HPDE6-E6E7 (cell line): Measurements from ENCODE around the gene AXL.
A peak's percentile ranks its signal among the peaks of the same experiment; 100 is the strongest.
"Not testable (repeated sequence)": the region's sequence is repeated elsewhere in the genome, so short reads cannot be mapped to it uniquely, and the experiment has no call there.

ENCODE experiments used
- DNase-seq: peaks from one replicate; pipeline ENCODE4 v3.0.0; 2011; ENCODE audit warnings: missing footprints; ENCODE audit errors: extremely low spot score

The AXL gene

DNA sequence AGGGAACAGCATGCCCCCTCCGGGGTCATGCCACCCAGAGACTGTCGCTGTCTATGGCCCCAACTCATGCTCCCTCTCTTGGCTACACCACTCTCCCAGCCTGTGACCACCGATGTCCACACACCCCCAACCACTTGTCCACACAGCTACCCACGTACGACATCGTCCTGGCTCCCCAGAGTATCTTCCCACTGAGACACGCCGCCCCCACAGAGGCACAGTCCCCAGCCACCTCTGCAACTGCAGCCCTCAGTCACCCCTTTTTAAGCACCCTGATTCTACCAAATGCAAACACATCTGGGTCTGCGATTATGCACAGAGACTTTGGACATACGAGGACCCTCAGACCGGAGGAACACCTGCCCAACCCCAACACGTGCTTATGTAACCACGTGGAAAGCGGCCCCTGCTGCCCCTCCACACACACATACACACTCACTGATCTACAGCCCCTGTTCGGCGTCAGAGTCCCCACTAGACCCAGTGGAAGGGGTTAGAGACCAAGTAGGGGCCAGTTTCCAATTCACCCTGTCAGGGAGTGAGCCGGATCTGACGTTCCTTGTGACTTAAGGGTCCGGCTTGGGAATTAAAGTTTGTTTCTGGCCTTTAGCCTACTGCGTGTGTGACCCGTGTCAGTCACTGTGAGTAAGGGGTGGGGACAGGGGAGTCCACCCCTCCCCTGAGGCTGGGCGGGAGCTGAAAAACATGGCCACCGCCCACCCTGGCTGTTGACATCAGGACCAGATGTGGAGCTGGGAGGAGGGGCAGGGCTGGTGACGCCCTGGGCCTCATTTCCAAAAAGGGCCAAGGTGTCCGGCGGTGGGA, 11.9 kb upstream of the AXL start:
- no peak for DNase-seq

DNA sequence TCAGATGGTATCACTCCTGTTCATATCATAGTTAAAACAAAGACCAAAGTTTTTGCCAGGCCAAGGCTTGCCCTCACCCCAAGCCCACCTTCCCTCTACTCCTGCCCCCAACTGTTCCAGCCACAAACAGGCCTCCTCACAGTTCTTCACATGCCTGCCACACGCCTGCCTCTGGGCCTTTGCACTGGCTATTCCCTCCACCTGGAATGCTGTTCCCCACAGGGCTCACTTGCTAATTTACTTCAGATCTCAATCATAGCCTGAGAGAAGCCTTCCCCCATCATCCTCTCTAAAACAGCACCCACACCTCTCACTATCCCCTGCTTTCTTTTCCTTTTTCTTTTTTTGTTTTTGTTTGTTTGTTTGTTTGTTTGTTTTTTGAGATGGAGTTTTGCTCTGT, 4.9 kb upstream of the AXL start:
- no peak for DNase-seq

DNA sequence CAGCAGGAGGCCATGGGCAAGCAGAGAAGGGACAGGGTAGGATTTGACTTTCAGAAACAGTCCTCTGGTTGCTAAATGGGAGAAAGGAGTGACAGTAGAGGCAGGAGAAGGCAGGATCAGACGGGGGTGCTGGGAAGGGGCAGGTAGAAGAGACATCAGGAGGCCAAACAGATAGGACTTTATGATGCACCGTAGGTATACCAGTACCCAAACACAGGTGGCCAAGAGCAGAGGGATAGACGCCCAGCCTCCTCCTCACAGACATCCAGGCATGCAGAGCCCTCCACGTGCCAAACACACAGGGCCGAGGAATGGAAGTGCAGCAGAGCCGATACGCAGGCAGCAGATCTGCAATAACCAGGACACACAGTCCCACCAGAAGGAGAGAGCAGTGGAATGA, 1.3 kb upstream of the AXL start:
- no peak for DNase-seq

DNA sequence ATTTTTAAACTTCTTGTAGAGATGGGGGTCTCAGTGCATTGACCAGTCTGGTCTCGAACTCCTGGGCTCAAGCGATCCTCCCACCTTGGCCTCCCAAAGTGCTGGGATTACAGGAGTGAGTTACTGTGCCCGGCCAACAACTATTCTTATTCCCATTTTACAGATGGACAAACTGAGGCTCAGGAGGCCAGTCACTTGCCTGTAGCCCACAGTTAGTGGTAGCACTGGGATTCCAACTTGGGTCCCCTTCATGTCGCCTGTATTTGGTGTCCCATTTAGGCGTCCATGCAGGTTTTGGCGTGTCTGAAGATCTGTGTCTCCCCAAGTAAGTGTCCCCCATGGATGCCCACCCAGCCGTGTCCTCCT, 791 bp upstream of the AXL start:
- DNase-seq: no peak

DNA sequence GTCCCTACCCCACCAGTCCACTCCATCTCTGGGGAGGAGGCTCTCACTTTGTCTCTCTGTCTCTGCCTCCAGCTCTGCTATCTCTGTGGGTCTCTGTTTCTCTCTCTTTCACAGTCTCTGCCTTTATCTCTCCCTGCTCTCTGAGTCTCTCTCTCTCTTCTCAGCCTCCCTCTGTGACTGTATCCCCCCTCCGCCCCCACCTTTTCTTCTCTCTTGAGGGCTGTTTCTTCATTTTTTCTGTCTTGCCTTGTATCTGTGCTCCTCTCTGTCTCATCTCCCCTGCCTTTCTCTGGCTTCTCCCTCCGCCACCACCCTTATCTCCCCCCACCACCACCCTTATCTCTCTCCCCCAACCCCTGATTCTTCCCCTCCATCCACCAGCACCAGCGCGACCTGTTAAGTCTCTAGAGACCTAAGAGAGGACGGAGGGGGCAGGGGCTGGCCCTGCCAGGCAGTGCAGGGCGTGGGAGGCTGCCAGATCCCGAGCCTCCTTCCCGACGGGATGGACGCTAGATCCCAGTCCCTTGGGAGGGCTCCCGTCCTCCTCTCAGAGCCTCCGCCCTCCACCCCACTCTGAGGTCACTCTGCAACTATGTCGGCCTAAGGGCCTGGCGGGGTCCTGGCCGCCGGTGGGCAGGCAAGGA, 1.0 kb downstream of the AXL start:
- no peak for DNase-seq

DNA sequence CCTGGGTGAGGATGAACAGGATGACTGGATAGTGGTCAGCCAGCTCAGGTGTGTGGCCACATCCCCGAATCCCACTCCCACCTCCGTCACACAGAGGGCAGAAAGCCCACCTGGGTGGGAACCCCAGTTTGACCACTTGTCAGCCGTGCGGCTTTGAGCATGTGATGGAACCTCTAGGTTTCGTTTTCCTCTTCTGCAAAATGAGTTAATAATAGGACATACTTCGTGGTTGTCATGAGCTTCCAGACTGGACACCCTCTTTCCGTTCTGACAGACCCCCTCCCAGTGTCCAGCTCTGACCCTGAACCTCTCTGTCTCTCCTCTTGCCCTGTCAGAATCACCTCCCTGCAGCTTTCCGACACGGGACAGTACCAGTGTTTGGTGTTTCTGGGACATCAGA, 1.8 kb downstream of the AXL start:
- no peak for DNase-seq

DNA sequence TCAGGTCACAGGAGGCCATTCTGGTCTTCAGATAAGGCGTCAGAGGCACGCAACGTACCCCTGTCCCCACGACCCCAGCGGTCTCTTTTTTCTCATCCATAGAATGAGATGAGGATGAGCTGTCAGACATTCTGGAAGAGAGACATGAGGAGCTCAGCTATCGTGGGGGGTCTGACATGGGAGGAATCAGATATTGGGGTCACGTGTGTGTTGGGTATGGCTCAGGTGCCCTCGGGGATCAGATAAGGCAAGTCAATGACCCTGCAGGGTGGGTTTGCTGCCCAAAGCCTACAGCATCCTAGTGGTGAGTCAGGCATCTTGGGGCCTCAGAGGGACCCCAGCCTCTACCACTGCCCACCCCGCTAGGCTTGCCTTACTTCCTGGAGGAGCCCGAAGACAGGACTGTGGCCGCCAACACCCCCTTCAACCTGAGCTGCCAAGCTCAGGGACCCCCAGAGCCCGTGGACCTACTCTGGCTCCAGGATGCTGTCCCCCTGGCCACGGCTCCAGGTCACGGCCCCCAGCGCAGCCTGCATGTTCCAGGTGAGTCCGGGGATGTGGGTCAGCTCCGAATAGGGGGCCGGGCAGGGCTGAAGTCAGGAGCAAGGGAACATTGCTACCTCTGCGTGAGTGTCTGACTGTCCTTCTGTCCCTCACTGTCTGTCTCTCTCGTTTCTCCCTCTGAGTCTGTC, 2.6 kb downstream of the AXL start:
- DNase-seq: no peak

DNA sequence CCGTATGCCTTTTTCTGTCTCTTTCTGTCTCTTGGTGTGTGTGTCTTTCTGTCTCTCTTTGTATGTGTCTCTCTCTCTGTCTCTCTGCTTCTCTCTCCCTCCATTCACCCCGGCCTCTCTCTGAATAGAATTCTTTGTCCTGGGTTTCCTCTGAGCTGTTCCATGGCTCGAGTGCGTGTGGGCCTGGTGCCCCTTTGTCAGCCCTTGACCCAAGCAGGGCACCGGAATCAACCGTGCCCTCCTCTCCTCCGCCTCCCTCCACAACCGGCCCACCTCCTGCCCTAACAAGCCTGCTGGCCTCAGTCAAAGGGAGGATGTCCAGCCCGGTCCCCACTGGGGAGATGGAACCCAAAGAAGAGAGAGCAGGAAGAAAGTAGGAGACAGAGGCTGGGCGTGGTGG, 3.2 kb downstream of the AXL start:
- no peak for DNase-seq

DNA sequence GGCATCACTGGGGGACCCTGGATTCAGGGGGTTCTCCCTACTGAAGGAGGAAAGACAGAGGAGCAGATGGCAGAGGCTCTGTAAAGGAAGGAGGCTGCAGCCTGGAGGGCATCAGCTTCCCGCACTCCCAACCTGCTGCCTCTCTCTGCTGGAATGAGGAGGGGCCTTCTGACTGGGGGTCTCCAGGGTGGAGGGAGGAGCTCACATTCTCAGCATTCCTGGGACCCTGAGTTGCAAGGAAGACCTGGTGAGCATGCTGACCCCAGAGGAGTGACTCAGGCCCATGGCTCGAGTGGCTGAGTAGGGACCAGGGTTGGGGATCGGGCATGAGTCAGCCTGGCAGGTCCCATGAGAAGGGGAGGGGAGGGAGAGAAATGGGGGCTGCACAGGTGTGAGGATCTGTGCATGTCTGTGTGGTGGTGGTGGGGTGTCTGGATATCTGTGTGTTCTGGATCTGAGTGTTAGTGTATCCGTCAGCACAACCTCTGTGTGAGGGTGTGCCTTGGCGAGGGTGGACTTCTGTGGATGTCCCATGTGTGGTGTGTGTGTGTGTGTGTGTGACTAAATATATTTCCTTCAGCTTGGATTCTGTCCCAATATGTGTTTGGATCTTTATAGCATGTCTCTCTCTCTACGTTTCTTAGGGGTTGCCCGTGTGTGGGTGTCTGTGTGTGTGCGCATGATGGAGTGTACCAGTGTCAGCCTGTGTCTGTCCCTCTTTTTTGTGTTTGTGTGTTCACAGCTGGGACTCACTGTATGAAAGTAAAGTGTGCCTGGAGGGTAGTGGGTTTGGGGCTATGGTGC, 4.6 kb downstream of the AXL start:
- peak; percentile 75 for DNase-seq

DNA sequence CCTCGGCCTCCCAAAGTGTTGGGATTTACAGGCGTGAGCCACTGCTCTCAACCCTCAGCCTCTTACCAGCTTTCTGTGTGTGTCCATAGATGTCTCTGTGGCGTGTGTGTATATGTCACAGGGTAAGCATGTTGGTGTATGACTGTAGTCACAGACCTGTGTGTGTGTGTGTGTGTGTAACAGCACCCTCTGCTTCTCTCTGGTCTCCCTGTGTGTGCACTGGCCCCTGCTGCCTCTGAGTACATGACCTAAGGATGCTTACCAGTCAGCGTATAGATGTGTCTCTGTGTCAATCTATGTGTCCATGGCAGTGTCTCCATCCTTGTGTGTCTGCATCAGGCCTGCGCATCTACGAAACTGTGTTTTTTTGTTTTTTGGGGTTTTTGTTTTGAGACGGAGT, 5.6 kb downstream of the AXL start:
- no peak for DNase-seq

DNA sequence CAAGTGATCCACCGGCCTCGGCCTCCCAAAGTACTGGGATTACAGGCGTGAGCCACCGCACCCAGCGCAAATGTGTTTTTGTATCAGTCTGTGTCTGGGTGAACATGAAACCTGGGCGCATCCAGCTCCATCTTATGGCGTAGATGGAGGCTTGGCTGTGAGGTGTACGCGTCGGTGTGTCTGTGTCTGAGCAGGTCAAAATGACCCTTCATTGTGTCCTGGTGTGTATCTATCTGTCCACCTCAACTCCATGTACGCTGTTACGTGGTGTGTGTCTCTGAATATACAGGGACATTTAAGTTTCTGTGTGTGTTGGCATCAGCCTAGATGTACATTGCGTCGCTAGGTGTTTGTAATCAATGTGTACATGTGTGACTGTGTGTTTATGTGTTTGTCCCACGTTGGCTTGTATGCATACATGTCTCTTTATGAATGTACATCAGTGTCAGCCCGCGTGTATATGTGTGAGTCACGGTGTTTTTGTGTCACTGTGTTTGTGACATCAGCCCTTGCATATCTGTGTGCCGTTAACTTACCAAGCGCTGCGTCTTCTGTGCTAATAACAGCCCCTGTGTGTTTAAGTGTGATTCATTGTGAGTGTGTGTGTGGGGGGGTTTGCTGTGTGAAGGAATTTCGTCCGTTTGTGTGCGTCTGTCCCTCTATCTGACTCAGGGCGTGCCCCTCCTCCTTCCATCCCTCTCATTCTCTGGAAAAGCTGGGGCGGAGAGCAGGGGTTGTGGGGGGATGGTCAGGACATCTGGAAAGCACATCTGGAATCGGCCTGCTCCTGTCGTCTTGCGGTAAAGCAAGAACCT, 6.4 kb downstream of the AXL start:
- peak; percentile 85 for DNase-seq

DNA sequence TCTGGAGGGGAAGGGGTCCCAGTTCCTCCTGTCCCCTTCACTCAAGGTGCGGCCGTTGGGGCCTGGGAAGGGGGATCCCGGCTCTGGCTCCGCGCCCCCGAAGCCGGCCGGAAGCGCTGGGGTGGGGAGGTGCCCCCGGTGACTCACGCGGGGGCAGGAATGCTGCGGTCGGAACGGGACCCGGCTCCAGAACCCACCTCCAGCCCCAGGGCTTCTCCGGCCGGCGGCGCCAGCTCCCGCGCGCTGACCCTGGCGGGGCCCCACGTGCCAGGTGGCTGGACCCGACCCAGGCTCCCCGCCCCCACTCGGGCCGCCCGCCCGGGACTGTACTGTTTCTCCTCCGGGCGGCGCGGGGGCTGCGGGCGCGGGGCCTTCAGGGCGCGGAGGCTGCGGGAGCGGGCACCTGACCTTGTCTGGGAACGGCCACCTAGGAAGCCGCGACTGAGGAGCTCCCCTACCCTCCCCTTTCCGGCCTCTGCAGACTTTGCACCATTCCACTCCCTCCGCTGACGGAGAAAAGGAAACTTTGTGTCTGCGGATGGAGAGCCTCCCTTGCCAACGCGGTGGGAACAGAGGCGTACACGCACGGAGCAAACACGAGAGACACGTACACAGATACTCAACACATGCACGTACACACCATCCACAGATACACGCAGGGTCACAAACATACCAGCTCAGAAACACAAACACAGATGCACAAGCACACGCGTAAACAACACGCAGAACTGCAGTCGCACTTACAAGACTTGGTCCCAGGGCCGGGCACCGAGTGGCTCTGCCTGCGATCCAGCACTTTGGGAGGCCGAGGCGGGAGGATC, 7.2 kb downstream of the AXL start:
- peak; percentile 62 for DNase-seq

DNA sequence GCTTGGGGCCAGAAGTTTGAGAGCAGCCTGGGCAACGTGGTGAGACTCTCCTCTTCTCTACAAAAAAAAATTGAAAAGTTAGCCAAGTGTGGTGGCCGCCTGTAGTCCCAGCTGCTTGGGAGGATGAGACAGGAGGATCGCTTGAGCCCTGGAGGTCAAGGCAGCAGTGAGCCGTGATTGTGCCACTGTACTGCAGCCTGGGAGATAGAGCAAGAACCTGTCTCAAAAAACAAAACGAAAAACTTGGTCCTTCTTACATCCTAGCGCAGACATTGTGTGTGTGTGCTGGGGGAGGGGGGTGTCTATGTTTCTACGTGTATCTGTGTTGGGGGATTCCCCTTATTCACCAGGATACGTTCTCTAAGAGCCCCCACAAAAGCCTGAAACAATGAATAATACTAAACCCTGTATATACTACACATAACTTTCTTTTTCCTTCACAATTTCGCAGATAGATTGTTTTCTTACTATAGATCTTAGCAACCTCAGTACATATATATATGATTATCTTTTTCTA, 7.9 kb downstream of the AXL start:
- no peak for DNase-seq

DNA sequence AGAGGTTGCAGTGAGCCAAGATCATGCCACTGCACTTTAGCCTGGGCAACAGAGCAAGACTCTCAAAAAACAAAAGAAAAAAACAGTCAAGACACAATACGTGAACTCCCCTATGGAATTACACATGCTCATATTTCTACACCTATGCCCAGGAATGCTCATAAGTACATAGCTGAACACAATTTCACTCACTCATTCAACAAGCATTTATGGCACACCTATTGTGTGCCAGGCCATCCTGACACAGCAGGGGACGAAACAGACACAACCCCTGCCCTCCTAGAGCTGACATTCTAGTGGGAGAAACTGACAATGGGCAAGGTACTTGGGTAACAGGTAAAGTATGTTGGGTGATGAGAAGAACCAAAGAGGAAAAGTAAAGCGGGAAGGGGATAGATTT, 9.5 kb downstream of the AXL start:
- no peak for DNase-seq

DNA sequence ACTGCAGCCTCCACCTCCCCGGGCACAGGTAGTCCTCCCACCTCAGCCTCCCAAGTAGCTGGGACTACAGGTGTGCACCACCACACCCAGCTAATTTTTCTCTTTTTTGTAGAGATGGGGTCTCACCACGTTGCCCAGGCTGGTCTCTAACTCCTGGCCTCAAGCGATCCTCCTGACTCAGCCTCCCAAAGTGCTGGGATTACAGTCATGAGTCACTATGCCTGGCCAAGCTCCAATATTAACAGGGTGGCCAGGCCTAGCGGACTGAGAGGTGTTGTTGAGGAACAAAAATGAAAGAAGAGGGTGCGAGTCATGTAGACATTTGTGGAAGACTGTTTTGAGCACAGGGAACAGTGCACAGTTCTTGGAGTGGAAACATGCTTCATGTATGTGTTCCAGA, 10.3 kb downstream of the AXL start:
- not testable (repeated sequence) for DNase-seq

DNA sequence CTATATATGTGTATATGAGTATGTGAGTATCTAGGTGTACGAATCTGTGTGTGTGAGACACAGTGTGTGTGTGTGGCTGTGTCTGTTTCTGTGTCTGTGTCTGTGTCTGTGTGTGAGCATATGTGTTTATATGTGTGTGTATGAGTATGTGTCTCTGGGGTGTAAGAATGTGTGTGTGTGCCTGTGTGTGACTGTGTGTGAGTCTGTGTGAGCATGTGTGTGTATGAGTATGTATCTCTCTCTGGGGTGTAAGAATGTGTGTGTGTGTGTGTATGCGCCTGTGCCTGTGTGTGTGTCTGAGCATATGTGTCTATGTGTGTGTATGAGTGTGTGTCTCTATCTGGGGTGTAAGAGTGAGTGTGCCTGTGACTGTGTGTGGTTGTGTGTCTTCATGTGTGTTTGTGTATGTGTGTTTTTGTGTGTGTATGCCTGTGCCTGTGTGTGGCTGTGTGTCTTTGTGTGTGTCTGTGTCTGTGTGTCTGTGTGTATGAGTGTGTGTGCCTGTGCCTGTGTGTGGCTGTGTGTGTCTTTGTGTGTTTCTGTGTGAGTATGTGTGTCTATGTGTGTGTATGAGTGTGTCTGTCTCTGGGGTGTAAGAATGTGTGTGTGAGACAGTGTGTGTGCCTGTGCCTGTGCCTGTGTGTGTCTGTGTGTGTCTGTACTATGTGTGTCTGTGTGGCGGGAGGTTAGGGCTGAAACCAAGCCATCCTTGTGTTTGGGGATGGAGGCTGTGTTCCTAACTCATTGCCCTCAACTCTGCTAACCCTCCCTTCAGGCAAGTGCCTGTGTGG, 11.2 kb downstream of the AXL start:
- no peak for DNase-seq

DNA sequence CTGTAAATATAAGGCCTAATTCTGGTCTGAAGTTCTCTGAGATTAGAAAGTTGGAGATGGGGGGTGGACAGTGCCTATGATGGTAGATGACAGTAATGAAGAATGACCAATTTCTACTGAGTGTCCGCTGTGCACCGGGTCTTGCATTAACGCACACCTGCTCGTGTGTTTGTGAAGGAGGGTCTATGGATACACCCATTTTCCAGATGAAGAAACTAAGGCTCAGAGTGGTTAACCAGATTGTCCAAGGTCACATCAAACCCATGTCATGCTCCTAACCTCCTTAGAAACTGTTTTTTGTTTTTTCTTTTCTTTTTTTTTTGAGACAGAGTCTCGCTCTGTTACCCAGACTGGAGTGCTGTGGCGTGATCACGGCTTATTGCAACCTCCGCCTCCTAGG, 13.7 kb downstream of the AXL start:
- no peak for DNase-seq

DNA sequence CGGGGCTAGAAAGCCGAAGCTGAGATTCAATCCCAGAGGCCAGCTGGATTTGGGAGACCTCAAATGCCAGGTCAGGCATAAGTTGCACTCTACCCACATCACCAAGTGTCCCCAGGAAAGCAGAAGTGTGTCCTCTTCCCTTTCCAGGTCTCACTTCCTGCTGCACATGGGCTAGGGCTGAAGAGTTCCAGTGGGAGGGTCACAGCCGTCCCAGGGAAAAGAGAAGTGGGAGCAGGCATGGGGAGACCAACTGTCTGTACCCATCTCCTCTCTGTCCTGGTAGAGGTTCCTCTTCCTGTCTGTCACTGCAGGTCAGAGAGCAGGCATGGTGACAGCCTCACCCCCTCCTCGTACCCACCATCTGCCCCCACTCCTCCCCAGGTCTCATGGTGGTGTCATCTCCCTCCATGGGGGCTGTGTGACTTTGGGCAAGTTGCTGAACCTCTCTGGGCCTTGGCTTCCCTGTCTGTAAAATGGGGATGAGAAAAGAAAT, 14.8 kb downstream of the AXL start:
- DNase-seq: no peak

DNA sequence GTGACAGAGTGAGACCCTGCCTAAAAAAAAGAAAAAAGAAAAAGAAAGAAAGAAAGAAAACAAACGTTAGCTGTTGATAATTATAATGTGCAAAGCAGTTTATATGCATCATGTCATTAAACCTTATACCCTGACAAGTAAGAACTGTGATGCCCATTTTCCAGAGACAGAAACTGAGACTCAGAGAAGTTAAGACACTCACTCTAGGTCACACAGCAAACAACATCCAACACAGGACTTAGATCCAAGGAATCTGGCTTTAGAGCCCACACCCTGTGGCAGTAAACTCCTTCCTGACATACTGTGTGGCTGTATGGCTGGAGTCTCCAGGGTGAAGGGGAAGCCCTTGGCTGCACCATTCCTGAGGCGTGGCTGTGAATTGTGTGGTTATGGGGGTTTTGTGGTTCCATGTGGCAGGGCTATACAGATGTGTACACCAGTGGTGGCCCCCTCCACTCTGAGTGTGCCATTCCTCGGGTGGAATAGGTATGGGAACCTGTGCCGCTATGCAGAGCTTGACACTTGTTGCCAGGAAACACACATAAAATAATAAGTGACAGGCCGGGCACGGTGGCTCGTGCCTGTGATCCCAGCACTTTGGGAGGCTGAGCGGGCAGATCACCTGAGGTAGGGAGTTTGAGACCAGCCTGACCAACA, 15.6 kb downstream of the AXL start:
- no peak for DNase-seq
